Astrocyte (in vitro differentiated cells and primary cell): ENCODE results near the gene VSX1.

Source experiments
- EZH2 ChIP-seq: IDR thresholded peaks from 2 replicates; pipeline ENCODE4 v1.6.1; 2012; ENCODE audit warnings: mild to moderate bottlenecking, low read length, inconsistent platforms; ENCODE audit not compliant: insufficient read depth
- TF ChIP-seq, protein P1 (sequence below): IDR thresholded peaks from 2 replicates; pipeline ENCODE4 v1.5.1; 2011; ENCODE audit warnings: low read depth, mild to moderate bottlenecking, inconsistent platforms, low read length, moderate library complexity; ENCODE audit not compliant: insufficient read depth

DNA sequence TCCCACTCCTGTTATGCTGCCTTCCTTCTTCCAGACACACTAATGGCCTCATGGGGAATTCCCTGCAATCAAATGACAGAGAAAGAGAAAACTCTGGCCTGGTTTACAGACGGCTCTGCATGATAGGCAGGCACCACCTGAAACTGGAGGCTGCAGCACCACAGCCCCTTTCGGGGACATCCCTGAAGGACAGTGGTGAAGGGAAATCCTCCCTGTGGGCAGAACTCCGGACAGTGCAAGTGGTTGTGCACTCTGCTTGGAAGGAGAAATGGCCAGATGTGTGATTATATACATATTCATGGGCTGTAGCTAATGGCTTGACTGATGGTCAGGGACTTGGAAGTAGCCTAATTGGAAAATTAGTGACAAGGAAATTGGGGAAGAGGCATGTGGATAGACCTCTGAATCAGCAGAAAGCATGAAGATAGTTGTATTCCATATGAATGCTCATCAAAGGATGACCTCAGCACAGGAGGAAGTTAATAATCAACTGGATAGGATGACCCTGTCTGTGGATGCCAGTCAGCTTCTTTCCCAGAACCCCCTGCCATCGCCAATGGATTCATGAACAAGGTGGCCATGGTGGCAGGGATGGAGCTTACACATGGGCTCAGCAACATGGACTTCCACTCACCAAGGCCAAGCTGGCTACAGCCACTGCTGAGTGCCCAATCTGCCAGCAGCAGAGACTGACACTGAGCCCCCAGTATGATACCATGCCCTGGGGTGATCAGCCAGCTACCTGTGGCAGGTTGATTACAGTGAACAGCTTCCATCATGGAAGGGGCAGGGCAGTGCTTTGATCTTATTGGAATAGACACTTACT lies 44.5 kb upstream of the VSX1 start:
- TF ChIP-seq EZH2 = no peak
- TF ChIP-seq, protein P1, sequence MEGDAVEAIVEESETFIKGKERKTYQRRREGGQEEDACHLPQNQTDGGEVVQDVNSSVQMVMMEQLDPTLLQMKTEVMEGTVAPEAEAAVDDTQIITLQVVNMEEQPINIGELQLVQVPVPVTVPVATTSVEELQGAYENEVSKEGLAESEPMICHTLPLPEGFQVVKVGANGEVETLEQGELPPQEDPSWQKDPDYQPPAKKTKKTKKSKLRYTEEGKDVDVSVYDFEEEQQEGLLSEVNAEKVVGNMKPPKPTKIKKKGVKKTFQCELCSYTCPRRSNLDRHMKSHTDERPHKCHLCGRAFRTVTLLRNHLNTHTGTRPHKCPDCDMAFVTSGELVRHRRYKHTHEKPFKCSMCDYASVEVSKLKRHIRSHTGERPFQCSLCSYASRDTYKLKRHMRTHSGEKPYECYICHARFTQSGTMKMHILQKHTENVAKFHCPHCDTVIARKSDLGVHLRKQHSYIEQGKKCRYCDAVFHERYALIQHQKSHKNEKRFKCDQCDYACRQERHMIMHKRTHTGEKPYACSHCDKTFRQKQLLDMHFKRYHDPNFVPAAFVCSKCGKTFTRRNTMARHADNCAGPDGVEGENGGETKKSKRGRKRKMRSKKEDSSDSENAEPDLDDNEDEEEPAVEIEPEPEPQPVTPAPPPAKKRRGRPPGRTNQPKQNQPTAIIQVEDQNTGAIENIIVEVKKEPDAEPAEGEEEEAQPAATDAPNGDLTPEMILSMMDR = no peak
